Measurements from ENCODE around the gene ARHGEF10L. TPM values are rescaled to one million over a fixed set of nuclear protein-coding genes. Genes with fewer than 3 reads are reported as not detected.
A peak's percentile ranks its signal among the peaks of the same experiment; 100 is the strongest.

The ARHGEF10L gene
- total RNA-seq, 1 experiment from 2014 or later, result 21.6 TPM

GRCh38 chr1:17513131-17513530 lies 26.4 kb upstream of the ARHGEF10L start:
- peaks cover 14% of the 10 kb centered on the region; the same call in 1 of the 2 replicates for H3F3A ChIP-seq (ENCODE audit: insufficient read depth, low read depth)
- no TSS peak for BruUV-seq (replicated peaks)
- ChIA-PET CTCF (no interaction called here), POLR2A (ENCODE audit: unreplicated experiment) (no interaction called here)
- H2AFZ ChIP-seq, result no peak overlapping the region
- H3K4me1 ChIP-seq (replicated peaks; ENCODE audit: insufficient read depth), result peaks cover 22% of the 10 kb centered on the region
- H3K27me3 ChIP-seq (ENCODE audit: insufficient read depth, low read depth), result no peaks in the 10 kb centered on the region
- no peak overlapping the region for H3K4me2 ChIP-seq
- H3K79me2 ChIP-seq (ENCODE audit: low read depth), result no peaks in the 10 kb centered on the region
- intact Hi-C loops (cut with micrococcal nuclease; ENCODE audit: unreplicated experiment), result no loop called here
- H3K9me3 ChIP-seq (ENCODE audit: insufficient read depth, low read depth), result no peaks in the 10 kb centered on the region
- no peak overlapping the region for H3K4me3 ChIP-seq
- TF ChIP-seq CTCF (conservative IDR thresholded peaks at IDR 0.05) (no peak), EZH2 (IDR thresholded peaks at IDR 0.05; ENCODE audit: low read depth) (no peak)
- H3K27ac ChIP-seq, result no peak overlapping the region
- H4K20me1 ChIP-seq (ENCODE audit: insufficient read depth), result no peaks in the 10 kb centered on the region
- H3K9me2 ChIP-seq (ENCODE audit: insufficient read depth), result no peaks in the 10 kb centered on the region
- DNase-seq, result no peak
- H3K36me3 ChIP-seq (ENCODE audit: low read depth), result no peaks in the 10 kb centered on the region

GRCh38 chr1:17514776-17515175 lies 24.7 kb upstream of the ARHGEF10L start:
- Histone ChIP-seq H3K9me2 (ENCODE audit: insufficient read depth) (no peaks in the 10 kb centered on the region), H3K4me3 (no peak overlapping the region), H3K79me2 (ENCODE audit: low read depth) (no peaks in the 10 kb centered on the region), H3K4me2 (no peak overlapping the region), H3K27me3 (ENCODE audit: insufficient read depth, low read depth) (no peaks in the 10 kb centered on the region), H3K9me3 (ENCODE audit: insufficient read depth, low read depth) (no peaks in the 10 kb centered on the region), H3K27ac (no peak overlapping the region), H3K36me3 (ENCODE audit: low read depth) (no peaks in the 10 kb centered on the region), H4K20me1 (ENCODE audit: insufficient read depth) (no peaks in the 10 kb centered on the region), H3K4me1 (replicated peaks; ENCODE audit: insufficient read depth) (peaks cover 25% of the 10 kb centered on the region), H3F3A (ENCODE audit: insufficient read depth, low read depth) (peaks cover 14% of the 10 kb centered on the region; the same call in 1 of the 2 replicates), H2AFZ (no peak overlapping the region)
- ChIA-PET CTCF (no interaction called here), POLR2A (ENCODE audit: unreplicated experiment) (no interaction called here)
- TF ChIP-seq EZH2 (IDR thresholded peaks at IDR 0.05; ENCODE audit: low read depth) (no peak), CTCF (conservative IDR thresholded peaks at IDR 0.05) (no peak)
- intact Hi-C loops (cut with micrococcal nuclease; ENCODE audit: unreplicated experiment), result no loop called here
- DNase-seq, result no peak
- BruUV-seq (replicated peaks), result no TSS peak

DNA sequence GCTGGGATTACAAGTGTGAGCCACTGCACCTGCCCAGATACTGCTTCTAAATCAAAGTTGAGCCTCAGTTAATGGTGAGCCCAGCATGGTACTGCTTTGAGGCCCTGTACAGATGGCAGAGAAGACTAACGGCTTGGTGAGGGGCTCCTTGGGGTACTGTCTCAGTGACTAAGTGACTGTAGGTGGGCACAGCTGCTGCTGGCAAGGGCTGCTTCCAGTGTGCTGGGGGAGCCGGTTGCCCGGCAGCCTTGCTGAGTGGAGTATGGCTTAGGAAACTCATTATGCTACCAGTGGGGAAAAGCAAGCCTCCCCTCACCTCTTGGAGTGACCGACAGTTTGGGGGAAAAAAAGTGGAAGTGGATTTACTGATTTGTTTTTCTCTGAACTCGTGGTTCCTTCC lies 23.6 kb upstream of the ARHGEF10L start:
- POLR2A ChIA-PET (ENCODE audit: unreplicated experiment), result no interaction called here

More for the DNA sequence above, 23.6 kb upstream of the ARHGEF10L start:
- CTCF ChIA-PET, result no interaction called here
- Histone ChIP-seq H2AFZ (no peak overlapping the region), H3K9me2 (ENCODE audit: insufficient read depth) (no peaks in the 10 kb centered on the region), H3K79me2 (ENCODE audit: low read depth) (no peaks in the 10 kb centered on the region), H3K9me3 (ENCODE audit: insufficient read depth, low read depth) (no peaks in the 10 kb centered on the region), H3K4me2 (0 out of 2 replicates have a peak overlapping the region, but pooled peaks have one; percentile 55), H3F3A (ENCODE audit: insufficient read depth, low read depth) (peaks cover 14% of the 10 kb centered on the region; the same call in 1 of the 2 replicates), H4K20me1 (ENCODE audit: insufficient read depth) (no peaks in the 10 kb centered on the region), H3K27ac (no peak overlapping the region; the same call in 1 of the 2 replicates), H3K4me1 (replicated peaks; ENCODE audit: insufficient read depth) (peaks cover 34% of the 10 kb centered on the region), H3K36me3 (ENCODE audit: low read depth) (no peaks in the 10 kb centered on the region), H3K4me3 (no peak overlapping the region), H3K27me3 (ENCODE audit: insufficient read depth, low read depth) (no peaks in the 10 kb centered on the region)
- intact Hi-C loops (cut with micrococcal nuclease; ENCODE audit: unreplicated experiment), result no loop called here
- no peak for DNase-seq
- TF ChIP-seq EZH2 (IDR thresholded peaks at IDR 0.05; ENCODE audit: low read depth) (no peak), CTCF (conservative IDR thresholded peaks at IDR 0.05) (no peak)
- no TSS peak for BruUV-seq (replicated peaks)
